HuH-7 (cell line): ENCODE results near the gene TXNDC17.
"Not testable (repeated sequence)": the region's sequence is repeated elsewhere in the genome, so short reads cannot be mapped to it uniquely, and the experiment has no call there.

ENCODE experiments used
- DNase-seq: peaks from one replicate; pipeline ENCODE4 v3.0.0; 2011; ENCODE audit warnings: low spot score

TXNDC17 gene

GRCh38 chr17:6661464-6661848 is 20.6 kb downstream of the TXNDC17 start:
- no peak for DNase-seq

GRCh38 chr17:6663200-6663599 is 22.3 kb downstream of the TXNDC17 start:
- DNase-seq = not testable (repeated sequence)

- peak; percentile 68 for DNase-seq
These were observed 25.2 kb downstream of the TXNDC17 start for GRCh38 chr17:6666077-6666521.

GRCh38 chr17:6666557-6666956 is 25.7 kb downstream of the TXNDC17 start:
- no peak for DNase-seq

- DNase-seq = no peak
These were observed 26.7 kb downstream of the TXNDC17 start for GRCh38 chr17:6667516-6667915.

GRCh38 chr17:6668219-6668618 is 27.4 kb downstream of the TXNDC17 start:
- DNase-seq = no peak

GRCh38 chr17:6668727-6669425 is 28.0 kb downstream of the TXNDC17 start:
- no peak for DNase-seq

- no peak for DNase-seq
These were observed 28.8 kb downstream of the TXNDC17 start for GRCh38 chr17:6669479-6670212.

- DNase-seq = no peak
These were observed 29.7 kb downstream of the TXNDC17 start for GRCh38 chr17:6670571-6670970.

GRCh38 chr17:6670999-6671398 is 30.1 kb downstream of the TXNDC17 start:
- no peak for DNase-seq

GRCh38 chr17:6671431-6671830 is 30.6 kb downstream of the TXNDC17 start:
- no peak for DNase-seq

- no peak for DNase-seq
These were observed 33.7 kb downstream of the TXNDC17 start for GRCh38 chr17:6674586-6674985.

- no peak for DNase-seq
These were observed 34.5 kb downstream of the TXNDC17 start for GRCh38 chr17:6675201-6675825.

GRCh38 chr17:6676802-6677157 is 35.9 kb downstream of the TXNDC17 start:
- DNase-seq = no peak

- no peak for DNase-seq
These were observed 36.4 kb downstream of the TXNDC17 start for GRCh38 chr17:6677158-6677831.

- no peak for DNase-seq
These were observed 37.1 kb downstream of the TXNDC17 start for GRCh38 chr17:6677946-6678345.

- no peak for DNase-seq
These were observed 38.4 kb downstream of the TXNDC17 start for GRCh38 chr17:6679241-6679640.

GRCh38 chr17:6681176-6681575 is 40.3 kb downstream of the TXNDC17 start:
- no peak for DNase-seq

GRCh38 chr17:6681671-6682070 is 40.8 kb downstream of the TXNDC17 start:
- DNase-seq = no peak

- no peak for DNase-seq
These were observed 41.5 kb downstream of the TXNDC17 start for GRCh38 chr17:6682339-6682738.

GRCh38 chr17:6683081-6683684 is 42.3 kb downstream of the TXNDC17 start:
- no peak for DNase-seq

GRCh38 chr17:6683730-6684459 is 43.0 kb downstream of the TXNDC17 start:
- DNase-seq = no peak
